ENCODE results near the gene CNTLN. TPM values are rescaled to one million over a fixed set of nuclear protein-coding genes. Genes with fewer than 3 reads are reported as not detected.

Gene CNTLN, protein sequence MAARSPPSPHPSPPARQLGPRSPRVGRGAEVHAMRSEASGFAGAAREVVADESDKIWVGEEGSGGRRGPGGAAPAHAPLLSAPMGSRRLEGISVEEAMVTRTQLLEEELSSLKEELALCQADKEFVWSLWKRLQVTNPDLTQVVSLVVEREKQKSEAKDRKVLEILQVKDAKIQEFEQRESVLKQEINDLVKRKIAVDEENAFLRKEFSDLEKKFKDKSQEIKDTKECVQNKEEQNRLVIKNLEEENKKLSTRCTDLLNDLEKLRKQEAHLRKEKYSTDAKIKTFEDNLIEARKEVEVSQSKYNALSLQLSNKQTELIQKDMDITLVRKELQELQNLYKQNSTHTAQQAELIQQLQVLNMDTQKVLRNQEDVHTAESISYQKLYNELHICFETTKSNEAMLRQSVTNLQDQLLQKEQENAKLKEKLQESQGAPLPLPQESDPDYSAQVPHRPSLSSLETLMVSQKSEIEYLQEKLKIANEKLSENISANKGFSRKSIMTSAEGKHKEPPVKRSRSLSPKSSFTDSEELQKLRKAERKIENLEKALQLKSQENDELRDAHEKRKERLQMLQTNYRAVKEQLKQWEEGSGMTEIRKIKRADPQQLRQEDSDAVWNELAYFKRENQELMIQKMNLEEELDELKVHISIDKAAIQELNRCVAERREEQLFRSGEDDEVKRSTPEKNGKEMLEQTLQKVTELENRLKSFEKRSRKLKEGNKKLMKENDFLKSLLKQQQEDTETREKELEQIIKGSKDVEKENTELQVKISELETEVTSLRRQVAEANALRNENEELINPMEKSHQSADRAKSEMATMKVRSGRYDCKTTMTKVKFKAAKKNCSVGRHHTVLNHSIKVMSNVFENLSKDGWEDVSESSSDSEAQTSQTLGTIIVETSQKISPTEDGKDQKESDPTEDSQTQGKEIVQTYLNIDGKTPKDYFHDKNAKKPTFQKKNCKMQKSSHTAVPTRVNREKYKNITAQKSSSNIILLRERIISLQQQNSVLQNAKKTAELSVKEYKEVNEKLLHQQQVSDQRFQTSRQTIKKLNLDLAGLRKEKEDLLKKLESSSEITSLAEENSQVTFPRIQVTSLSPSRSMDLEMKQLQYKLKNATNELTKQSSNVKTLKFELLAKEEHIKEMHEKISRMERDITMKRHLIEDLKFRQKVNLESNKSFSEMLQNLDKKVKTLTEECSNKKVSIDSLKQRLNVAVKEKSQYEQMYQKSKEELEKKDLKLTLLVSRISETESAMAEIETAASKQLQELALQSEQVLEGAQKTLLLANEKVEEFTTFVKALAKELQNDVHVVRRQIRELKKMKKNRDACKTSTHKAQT (N-terminal part only)
- total RNA-seq: under 1 TPM; 0.43 to 0.53 TPM

DNA sequence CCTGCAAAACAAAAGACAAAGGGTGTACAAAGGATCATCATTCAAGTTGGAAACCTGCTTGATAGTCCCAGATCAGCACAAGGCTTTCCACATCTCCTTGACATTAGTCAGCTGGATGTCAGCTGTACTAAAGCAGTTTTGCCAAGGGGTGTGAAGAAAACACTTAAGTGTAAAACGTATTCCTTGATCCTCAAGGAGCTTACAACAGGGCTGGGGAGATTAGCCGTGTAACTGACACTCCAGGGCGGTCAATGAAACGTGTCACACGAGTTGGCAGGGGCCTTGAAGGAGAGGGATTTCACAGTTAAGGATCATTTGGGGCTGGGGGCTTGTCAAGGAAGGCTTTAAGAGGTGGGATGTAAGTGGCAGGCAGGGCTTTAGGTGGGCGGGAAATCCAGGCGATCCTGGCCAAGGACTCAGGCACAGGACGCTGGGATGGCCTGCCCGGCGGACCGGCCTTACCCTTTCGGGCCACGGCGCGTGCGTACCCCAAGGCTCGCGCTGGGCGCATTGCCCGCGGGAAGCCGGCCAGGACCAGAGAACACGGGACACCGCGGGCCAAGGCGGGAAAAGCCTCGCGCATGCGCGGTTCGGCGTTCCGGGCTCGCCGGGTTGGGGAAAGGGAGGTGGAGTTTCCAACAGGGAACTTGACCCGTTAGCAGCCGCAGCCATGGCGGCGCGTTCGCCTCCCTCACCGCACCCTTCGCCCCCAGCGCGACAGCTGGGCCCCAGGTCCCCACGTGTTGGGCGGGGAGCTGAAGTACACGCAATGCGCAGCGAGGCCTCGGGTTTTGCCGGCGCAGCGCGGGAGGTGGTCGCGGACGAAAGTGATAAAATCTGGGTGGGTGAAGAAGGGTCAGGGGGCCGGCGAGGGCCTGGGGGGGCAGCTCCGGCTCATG, at the start of gene CNTLN:
Gene CNTLN, plus strand, starts transcription at position 645 of the 899 bp plus-strand sequence. Its CDS starts 26 bp downstream, at position 671.

Data from activated naive CD4-positive, alpha-beta T cell treated with anti-CD3 and anti-CD28 coated beads, Interleukin-2, amount 10 ng/mL, durations not matched to agents 5 hours and 36 hours (primary cell).